Measurements from ENCODE around the gene KBTBD12.
"Not testable (repeated sequence)": the region's sequence is repeated elsewhere in the genome, so short reads cannot be mapped to it uniquely, and the experiment has no call there.

Gene KBTBD12, protein sequence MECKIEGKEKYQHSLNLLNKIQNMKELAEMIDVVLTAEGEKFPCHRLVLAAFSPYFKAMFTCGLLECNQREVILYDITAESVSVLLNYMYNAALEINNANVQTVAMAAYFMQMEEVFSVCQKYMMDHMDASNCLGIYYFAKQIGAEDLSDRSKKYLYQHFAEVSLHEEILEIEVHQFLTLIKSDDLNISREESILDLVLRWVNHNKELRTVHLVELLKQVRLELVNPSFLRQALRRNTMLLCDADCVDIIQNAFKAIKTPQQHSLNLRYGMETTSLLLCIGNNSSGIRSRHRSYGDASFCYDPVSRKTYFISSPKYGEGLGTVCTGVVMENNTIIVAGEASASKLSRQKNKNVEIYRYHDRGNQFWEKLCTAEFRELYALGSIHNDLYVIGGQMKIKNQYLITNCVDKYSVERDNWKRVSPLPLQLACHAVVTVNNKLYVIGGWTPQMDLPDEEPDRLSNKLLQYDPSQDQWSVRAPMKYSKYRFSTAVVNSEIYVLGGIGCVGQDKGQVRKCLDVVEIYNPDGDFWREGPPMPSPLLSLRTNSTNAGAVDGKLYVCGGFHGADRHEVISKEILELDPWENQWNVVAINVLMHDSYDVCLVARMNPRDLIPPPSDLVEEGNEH

DNA sequence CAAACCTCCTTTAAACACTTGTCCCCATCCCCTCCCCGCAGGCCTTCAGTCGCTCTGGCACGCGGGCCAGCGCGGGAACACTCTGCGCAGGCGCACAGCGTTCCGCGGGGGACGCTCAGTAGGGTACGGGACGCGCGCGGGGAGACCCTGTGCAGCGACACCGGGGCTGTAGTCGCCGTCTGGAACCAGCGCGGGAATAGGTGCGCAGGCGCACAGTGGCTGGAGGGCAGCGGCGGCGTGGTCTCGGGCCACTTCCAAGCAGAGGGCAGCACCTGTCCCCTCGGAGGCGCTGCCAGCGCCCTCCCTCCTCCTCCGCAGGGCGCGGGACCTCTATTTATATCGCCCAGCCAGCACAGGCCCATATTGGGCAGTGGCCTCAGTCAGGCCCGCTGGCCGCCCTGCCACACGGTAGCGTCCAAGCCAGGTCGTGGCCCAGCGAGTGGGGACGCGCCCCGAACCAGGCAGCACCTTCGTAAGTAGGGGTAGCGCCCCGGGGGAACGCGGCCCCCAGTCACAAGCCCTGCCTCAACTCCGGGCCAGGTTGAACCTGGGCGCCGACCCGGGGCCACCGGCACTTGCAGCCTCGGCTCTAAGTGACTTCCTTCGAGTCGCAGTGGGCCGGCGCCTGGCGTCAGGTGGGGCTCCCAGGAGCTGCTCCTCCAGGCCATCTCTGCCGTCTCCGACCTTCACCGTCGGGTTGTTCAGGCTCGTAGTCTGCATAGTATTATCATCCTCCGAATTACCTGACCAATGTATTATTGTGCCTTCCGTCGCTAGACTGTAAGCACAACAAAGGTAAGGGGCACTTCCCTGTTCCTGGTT, at the start of gene KBTBD12:
Gene KBTBD12, plus strand, starts transcription at position 118 of the 822 bp plus-strand sequence. CDS start 7,830 bp downstream, outside the sequence.
- DNase-seq, result peak; percentile 86

DNA sequence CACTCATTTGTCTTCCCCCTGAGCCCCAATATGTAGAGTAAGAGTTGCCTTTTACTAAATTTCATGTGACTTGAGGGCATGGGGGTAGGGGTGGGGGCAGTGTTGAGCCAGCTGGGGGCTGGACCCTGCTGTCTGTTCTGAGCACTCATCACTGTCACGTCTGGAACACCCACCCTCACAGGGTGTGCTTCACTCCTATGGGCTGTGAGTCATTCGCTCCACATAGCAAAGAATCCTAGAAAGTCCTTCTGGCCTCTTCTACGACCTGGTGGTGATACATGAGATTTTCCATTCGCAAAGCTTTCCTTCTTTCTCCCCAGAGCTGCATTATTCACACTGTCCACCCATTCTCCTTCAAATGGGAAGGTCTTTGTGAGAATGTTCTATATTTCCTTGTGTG, 49.1 kb upstream of the KBTBD12 start:
- no peak for DNase-seq

DNA sequence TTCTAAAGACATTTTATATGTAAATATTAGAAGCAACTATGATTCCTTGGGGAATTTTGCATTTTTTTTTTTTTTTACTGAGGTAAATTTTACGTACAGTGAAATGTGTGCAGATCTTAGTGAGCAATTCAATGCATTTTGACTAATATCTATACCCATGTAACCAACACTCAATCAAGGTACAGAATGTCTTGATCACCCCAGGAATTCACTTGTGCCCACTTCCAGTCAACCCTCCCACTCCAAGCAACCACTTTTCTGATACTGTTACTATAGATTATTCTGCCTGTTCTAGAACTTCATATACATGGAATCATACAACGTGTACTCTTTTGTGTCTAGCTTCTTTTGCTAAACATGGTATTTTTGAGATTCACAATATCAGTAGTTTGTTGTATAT, 47.6 kb upstream of the KBTBD12 start:
- no peak for DNase-seq

DNA sequence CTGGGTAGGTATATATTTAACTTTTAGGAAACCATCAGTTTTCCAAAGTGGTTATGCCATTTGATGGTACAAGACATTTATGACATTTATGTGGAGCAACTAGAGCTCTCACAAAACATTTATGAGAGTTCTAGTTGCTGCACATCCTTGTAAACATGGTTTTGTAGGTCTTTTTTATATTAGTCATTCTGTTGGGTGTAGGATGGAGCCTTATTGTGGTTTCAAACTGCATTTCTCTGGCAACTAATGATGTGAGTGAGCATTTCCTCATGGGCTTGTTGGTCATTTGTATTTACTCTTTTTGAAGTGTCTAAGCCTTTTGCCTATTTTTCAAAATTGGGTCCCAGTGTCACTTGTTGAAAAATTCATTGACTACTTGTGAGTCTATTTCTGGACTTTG, 47.0 kb upstream of the KBTBD12 start:
- DNase-seq, result no peak

DNA sequence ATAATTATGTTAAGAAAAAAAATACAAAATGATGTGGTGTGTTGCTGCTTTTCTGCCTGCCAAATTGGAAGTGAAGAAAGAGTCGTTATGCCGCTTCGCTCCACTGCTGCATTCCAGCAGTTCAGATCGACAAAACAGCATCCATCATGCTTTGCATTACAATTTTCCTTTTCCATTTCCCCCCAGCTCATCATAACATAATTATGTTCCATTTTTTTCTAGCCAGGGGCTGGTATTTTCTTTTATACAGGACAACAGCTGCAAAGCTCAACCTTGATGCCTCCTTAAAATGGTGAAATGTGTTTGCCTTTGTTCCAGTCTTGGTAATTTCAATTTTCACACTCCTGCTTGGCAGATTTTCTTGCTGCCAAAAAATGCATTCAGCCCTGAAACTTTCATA, 44.9 kb upstream of the KBTBD12 start:
- no peak for DNase-seq

DNA sequence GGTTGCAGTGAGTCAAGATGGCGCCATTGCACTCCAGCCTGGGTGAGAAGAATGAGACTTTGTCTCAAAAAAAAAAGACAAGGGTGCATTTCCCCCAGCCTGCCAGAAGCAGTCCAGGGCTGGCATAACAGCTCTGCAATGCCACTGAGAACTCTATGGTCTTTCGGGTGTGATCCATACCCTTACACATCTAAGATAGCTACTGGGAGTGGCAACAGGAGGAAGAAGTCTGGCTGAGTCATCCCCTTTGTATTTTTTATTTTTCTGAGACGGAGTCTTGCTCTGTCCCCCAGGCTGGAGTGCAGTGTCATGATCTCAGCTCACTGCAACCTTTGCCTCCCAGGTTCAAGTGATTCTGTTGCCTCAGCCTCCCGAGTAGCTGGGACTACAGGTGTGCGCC, 40.9 kb upstream of the KBTBD12 start:
- DNase-seq, result not testable (repeated sequence)

DNA sequence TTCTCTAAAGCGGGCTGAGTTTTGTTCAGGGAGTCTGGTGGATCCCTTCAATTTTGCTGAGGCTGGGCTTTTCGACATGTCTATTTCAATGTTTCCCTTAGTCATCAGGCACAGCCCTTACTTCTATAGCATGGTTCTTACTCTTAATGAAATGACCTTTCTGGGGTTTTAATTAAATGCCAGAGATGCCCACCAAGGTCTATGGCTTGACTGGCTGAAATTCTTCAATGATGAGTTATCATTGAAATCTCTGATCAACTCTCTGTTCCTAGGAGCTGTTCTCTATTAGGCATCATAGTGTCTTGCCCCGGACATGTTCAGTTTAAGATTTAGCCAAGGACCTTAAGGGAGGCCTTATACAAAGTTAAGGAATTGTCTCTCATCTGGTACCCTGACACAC, 33.4 kb upstream of the KBTBD12 start:
- no peak for DNase-seq

DNA sequence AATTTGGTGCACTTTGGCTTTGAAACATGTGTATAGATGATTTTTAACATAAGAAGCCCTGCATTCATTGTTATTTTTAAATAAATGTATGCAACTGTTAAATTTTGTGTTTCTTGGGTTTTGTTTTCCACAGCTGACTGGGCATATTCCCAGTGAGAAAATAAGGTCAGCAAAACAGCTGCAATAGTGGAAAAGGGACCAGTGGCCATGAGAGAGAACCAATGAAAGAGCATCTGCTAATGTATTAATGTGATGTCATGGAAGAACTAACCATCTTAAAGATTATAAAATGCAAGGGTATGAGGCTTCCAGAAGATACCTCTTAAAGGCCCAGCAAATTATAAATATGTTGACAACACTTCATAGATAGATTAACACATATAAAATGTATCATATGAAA, 31.0 kb upstream of the KBTBD12 start:
- DNase-seq, result no peak

DNA sequence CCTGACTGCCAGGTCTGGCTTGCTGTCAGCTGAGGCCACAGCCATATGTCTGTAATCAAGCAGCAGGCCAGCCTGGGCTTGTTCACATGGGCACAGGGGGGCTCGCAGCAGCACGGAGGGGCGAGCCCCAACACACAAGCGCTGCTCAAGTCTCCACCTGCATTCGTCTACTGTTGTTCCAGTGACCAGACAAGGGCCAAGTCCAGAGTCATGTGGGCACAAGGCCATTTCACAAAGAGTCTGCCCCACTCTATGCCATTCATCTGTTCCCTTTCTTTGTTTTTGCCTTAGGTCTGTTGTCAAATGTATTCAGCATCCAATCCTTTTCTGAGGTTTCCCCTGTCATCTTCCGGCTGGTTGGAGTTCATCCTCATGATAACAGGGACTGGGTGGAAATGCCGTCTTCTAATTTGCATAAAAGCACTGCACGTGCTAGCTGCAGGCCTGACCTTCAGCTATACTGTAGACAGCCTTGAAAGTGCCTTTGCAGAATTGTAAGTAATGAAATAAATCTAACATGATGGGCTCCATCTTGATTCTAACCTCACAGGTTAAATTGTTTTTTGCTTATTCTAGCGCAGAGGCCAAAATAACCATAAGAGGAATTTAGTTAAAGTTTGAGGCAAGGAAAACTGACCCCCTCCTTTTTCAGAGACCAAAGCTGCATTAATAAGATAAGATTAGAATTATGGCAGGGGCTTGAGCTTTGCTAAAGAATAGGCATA, 28.6 kb upstream of the KBTBD12 start:
- DNase-seq, result no peak

DNA sequence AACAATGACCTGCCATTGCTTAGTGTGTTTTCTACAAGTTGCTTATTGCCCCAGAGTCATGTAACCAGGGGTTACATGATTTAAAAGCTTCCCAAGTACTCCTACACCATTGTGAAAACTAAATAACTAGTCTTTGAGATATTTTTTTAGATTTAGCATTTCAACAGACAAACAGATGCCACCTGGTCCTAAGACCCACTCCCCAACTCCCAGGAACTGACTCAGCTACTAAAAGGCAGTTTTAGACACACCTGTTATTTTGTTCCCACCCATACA, 28.1 kb upstream of the KBTBD12 start:
- no peak for DNase-seq

DNA sequence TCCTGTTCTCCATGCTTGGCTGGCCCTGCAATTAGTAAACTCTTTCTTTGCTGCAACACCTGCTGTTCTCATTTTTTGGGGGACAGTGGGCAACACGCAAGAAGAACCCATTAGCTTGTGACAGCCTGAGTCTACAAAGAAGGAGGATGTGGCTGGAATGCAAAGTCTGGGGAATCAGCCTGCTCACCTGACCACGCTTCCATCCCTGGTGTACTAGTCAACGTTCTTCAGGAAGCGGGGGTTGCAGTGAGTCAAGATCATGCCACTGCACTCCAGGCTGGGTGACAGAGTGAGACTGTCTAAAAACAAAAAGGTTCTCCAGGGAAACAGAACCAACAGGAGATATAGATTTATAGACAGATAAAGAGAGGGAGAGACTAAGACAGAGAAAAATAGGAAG, 27.7 kb upstream of the KBTBD12 start:
- peak; percentile 12 for DNase-seq

DNA sequence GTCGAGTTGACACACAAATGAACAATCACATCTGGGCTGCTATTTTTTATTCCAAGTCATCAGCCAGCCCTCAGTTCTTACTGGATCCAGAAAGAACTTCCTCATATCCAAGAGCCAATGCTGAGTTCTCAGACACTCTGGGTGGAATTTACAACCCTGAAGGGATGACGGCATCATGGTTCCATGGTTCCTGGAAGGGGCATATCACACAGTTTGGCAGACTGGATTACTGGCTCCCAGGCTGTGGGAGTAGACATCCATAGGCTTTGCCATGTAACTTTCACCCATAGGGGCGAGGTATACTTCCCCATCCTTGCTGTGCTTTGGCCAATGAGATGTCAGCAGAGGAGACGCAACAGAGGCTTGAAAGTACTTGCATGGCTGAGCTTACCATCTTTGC, 26.9 kb upstream of the KBTBD12 start:
- DNase-seq, result no peak

DNA sequence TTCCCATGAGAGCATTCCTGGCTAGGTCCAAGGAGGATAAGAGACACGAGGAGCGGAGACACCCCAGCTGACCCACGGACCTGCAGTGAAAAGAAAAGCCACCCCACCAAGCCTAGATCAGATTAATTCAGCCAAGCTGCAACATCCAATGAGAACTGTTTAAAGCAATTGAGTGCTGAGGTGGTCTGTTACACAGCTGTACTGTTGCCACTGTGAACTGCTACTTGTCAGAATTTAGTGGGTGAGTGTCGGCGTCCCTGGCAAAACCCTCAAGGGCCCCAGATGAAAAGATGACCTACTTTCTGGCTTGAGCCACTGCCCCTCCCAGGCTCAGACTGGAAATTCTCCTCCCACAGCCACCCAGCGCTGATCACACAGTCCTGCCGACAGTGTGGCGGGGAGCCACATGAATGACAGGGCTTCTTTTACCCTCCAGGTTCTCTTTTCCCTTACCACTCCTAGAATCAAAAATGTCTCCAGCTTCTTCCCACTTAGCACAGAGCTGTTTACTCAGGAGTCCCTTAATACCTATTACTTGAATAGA, 26.4 kb upstream of the KBTBD12 start:
- no peak for DNase-seq

DNA sequence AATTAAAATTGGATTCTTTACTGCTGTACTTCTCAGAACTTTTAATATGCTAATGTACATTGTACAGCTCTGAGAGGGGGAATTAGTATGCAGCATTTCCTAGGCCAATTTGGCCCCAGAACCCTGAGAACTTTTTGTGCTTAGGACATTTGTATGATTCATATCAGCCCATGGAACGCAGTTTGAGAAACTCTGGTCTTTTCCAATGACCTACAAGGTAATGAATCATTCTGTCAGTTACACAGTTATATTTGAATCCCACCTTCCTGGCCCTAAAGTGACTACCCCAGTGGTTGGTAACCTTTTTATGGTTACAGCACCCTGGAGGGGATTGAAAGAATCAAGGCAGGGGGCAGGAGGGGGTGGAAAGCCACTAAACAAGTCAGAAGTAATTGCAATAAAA, 25.6 kb upstream of the KBTBD12 start:
- no peak for DNase-seq

DNA sequence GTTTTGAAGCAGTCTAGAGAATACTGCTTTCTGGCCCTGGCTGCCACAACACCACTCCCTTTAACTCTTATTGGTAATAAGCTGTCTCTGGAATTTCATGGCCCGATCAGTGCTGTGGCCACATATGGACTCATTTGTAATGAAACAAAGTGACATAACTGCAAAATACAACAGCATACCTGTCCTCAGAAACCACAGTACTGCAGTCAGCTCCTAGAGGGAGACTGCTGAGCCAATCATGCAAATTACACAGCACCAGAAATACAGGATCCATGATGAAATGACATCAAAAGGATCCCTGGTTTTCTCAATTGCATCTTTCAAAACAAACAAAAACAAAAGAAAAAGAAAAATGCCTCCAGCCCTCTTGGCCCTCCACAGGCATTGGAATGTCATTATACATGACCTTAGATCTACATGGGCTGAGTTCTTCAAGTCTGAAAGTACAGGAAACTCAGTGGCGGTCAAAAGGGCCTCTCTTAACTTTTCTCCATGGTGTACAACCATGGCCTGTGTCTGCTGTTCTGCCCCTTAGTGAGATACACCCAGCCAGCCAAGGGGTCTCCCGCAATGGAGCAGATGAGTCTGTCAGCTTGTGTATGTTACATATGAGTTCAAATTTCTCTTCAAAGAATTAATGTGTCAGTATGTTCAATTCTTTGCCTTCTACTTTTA, 24.9 kb upstream of the KBTBD12 start:
- DNase-seq, result peak; percentile 60

DNA sequence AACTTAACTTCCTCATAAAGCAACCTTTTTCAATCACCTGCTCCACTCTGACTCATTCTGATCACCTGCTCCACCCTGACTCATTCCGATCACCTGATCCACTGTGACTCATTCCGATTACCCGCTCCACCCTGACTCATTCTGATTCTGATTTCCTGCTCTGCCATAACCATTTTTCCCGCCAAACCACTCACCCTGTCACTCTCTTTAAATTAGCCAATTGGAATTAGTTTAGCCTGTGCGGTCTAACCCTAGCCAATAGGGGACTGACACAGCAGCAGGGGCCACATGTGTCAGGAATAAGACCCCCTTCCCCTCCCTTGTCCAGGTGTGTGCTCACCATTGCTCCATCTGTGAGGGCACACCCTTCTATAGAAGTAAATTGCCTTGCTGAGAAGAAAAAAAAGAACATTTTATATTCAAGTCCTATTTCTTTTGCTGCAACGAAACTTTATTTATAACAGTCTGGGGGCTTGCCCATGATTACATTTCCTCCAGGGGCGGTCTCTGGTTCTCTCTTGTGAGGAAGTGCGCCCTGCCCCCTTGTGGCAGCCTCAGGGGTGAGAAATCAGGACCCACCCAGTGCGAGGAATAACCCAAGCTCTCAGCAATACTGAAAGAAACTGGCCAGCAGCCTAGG, 24.3 kb upstream of the KBTBD12 start:
- DNase-seq, result peak; percentile 86

DNA sequence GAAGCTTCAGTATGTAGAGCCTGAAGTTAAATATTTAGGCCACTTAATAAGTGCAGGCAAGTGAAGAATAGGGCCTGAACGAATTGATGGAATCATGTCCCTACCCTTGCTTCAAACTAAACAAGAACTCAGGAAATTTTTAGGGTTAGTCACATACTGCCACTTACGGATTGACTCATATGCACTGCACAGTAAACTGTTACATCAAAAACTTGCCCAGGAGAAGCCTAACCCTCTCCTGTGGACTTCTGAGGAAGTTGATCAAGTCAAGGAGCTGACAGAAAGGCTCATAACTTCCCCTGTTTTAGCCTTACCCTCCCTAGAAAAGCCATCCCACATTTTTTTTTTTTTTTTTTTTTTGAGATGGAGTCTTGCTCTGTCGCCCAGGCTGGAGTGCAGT, 20.6 kb upstream of the KBTBD12 start:
- DNase-seq, result no peak

DNA sequence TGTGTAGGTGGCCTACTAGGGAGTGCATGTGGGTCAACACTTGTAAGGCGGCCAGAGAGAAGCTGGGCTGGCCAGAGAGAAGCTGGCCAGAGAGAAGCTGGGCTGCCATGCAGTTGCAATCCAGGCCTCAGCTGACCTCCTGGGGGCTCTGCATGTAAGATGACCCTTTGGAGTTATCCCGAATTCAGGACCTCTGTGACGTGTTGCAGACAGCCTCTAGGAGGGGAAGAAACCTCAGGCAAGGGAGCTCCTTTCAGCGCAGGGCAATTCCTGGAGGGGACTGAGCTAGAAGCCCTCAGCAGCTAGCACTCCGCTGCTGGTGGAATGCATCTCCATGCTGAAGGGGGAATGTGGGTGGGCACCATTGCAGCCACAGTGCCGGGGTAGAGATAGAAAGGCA, 15.8 kb upstream of the KBTBD12 start:
- DNase-seq, result no peak

DNA sequence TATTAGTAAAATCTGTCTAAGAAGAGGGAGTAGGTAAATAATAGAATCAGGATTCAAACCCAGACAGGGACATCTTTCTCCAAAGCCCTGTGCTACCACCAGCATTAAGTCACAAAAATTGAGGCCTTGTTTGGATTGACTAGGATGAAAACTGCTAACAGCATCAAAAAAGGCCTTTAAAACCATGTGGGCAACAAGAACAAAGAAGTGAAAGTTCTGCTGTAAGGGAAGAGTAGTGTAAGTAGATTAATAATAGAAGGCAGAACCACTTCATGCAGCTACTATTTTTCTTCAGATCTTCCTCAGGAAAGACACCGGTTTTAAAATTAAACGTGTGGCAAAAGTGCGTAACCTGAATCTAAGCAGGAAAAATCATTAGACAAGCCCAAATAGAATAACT, 15.3 kb upstream of the KBTBD12 start:
- no peak for DNase-seq

DNA sequence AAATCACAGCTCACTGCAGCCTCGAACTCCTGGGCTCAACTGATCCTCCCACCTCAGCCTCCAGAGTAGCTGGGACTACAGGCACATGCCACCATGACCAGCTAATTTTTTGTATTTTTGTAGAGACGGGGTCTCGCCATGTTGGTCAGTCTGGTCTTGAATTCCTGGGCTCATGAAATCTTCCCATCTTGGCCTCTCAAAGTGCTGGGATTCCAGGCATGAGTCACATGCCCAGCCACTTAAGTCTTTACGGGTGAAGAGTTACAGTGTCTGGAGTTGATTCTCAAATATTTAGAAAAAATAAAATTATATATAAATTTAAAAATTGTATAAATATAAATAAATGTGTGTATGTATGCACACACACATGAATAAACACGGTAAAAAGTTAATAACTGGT, 14.5 kb upstream of the KBTBD12 start:
- no peak for DNase-seq

DNA sequence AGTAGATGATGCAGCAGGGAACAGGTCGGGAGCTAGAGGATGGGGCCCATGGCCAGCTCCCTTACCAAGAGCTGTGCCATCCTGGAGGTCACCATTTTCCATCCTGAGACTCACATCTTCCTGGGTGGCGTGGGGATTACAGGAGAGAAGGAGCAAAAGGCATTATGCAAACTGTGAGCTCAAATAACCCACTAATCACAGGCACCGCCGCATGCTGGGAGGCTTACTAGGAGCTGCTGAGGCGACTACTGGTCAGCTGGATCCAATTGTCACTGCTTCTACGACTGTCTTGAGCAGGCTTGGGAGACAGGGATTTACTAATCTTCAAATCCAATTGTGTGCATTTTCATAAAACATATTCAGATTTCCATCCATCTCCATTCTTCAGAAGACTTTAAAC, 12.5 kb upstream of the KBTBD12 start:
- no peak for DNase-seq
